ENCODE results near the gene APLP1.

DNA sequence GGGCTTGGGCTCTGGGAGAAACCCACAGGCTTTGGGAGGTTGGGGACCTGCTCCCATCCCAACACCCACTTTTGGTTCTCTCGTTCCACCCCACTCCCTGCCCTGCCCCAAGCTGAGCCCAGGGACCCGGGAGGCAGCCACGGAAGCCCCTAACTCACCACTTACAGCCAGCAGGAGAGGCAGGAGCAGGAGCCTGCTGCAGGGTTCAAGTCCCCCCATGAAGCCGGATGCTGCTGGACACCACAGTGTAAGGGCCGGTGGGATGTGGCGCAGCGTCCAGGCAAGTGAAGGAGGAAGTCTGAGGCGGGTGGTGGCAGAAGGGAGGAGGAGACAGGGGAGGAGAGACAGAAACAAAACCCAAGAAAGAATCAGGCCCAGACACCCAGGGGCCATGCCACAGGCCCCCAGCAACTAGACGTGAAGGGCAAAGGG is 39.7 kb downstream of the APLP1 start, which contains the start of gene TYROBP:
- TF ChIP-seq, protein P1, sequence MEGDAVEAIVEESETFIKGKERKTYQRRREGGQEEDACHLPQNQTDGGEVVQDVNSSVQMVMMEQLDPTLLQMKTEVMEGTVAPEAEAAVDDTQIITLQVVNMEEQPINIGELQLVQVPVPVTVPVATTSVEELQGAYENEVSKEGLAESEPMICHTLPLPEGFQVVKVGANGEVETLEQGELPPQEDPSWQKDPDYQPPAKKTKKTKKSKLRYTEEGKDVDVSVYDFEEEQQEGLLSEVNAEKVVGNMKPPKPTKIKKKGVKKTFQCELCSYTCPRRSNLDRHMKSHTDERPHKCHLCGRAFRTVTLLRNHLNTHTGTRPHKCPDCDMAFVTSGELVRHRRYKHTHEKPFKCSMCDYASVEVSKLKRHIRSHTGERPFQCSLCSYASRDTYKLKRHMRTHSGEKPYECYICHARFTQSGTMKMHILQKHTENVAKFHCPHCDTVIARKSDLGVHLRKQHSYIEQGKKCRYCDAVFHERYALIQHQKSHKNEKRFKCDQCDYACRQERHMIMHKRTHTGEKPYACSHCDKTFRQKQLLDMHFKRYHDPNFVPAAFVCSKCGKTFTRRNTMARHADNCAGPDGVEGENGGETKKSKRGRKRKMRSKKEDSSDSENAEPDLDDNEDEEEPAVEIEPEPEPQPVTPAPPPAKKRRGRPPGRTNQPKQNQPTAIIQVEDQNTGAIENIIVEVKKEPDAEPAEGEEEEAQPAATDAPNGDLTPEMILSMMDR (IDR thresholded peaks at IDR 0.05; ENCODE audit: extremely low read depth in 1 of 2, insufficient read depth in 1 of 2, low read depth in 1 of 2, low read length in 2 of 2), result no peak
- TF ChIP-seq POLR2A (IDR thresholded peaks at IDR 0.05; ENCODE audit: low read depth, low read length), result no peak
- no peak for TF ChIP-seq JUN (IDR thresholded peaks at IDR 0.05; ENCODE audit: borderline replicate concordance, insufficient read depth, insufficient read length, low read depth)
- no peak for TF ChIP-seq EZH2 (IDR thresholded peaks at IDR 0.05; ENCODE audit: borderline replicate concordance, low read depth, low read length, severe bottlenecking)
- no peak for TF ChIP-seq POLR2AphosphoS5 (IDR thresholded peaks at IDR 0.05; ENCODE audit: insufficient read depth, low read depth, low read length)
- TF ChIP-seq, protein P2, sequence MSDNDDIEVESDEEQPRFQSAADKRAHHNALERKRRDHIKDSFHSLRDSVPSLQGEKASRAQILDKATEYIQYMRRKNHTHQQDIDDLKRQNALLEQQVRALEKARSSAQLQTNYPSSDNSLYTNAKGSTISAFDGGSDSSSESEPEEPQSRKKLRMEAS (IDR thresholded peaks at IDR 0.05; ENCODE audit: insufficient read depth, insufficient read length), result no peak
- TF ChIP-seq MYC (IDR thresholded peaks at IDR 0.05; ENCODE audit: low read depth, low read length), result no peak
